GM12801 (cell line): ENCODE measurements around the gene CCIN.

Experiments
- CTCF ChIP-seq: IDR thresholded peaks from one replicate; pipeline ENCODE4 v1.5.1; 2011; ENCODE audit warnings: control low read depth; ENCODE audit not compliant: insufficient read length; ENCODE audit errors: extremely low read depth

Gene CCIN

GRCh38 chr9:36136894-36137391 is 32.2 kb upstream of the CCIN start:
- no peak for TF ChIP-seq CTCF

GRCh38 chr9:36137392-36138004 is 31.7 kb upstream of the CCIN start:
- no peak for TF ChIP-seq CTCF

GRCh38 chr9:36138496-36138895 is 30.7 kb upstream of the CCIN start:
- TF ChIP-seq CTCF = no peak

GRCh38 chr9:36138901-36139300 is 30.3 kb upstream of the CCIN start:
- no peak for TF ChIP-seq CTCF

GRCh38 chr9:36140086-36141084 is 28.8 kb upstream of the CCIN start:
- no peak for TF ChIP-seq CTCF

GRCh38 chr9:36141288-36141687 is 27.9 kb upstream of the CCIN start:
- TF ChIP-seq CTCF = no peak

- TF ChIP-seq CTCF = no peak
Measured at GRCh38 chr9:36141761-36142160, 27.4 kb upstream of the CCIN start.
